ENCODE measurements around the gene TTL.
"Not testable (repeated sequence)": the region's sequence is repeated elsewhere in the genome, so short reads cannot be mapped to it uniquely, and the experiment has no call there.

Gene TTL

GRCh38 chr2:112542123-112542983, 60.4 kb downstream of the TTL start, which contains the start of gene POLR1B:
TSS of gene POLR1B (plus strand) at chr2:112542465. CDS start at chr2:112542495, 30 bp downstream.
- peak; percentile 90 for DNase-seq (ENCODE audit: extremely low spot score)
- TF ChIP-seq, protein P1, sequence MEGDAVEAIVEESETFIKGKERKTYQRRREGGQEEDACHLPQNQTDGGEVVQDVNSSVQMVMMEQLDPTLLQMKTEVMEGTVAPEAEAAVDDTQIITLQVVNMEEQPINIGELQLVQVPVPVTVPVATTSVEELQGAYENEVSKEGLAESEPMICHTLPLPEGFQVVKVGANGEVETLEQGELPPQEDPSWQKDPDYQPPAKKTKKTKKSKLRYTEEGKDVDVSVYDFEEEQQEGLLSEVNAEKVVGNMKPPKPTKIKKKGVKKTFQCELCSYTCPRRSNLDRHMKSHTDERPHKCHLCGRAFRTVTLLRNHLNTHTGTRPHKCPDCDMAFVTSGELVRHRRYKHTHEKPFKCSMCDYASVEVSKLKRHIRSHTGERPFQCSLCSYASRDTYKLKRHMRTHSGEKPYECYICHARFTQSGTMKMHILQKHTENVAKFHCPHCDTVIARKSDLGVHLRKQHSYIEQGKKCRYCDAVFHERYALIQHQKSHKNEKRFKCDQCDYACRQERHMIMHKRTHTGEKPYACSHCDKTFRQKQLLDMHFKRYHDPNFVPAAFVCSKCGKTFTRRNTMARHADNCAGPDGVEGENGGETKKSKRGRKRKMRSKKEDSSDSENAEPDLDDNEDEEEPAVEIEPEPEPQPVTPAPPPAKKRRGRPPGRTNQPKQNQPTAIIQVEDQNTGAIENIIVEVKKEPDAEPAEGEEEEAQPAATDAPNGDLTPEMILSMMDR (IDR thresholded peaks at IDR 0.05; ENCODE audit: control extremely low read depth, extremely low read depth, low read depth, missing control alignments), result peak; percentile 8
- ChIA-PET POLR2A (no interaction called here), CTCF (interaction anchor here (0.7 to 1.6 kb wide), 5 partner anchors 11 to 343 kb away, joined by 3 to 5 read pairs (median 3); no protein-coding TSS in a partner anchor)

GRCh38 chr2:112542984-112543661, 61.2 kb downstream of the TTL start:
- ChIA-PET CTCF (interaction anchor here (0.7 to 2.7 kb wide), 7 partner anchors 10 to 342 kb away, joined by 3 to 6 read pairs (median 3); no protein-coding TSS in a partner anchor), POLR2A (interaction anchor here (0.7 to 1.3 kb wide), 2 partner anchors 9 to 223 kb away, joined by 3 read pairs; no protein-coding TSS in a partner anchor)
- DNase-seq (ENCODE audit: extremely low spot score), result no peak
- TF ChIP-seq, protein P1 (IDR thresholded peaks at IDR 0.05; ENCODE audit: control extremely low read depth, extremely low read depth, low read depth, missing control alignments), result no peak

DNA sequence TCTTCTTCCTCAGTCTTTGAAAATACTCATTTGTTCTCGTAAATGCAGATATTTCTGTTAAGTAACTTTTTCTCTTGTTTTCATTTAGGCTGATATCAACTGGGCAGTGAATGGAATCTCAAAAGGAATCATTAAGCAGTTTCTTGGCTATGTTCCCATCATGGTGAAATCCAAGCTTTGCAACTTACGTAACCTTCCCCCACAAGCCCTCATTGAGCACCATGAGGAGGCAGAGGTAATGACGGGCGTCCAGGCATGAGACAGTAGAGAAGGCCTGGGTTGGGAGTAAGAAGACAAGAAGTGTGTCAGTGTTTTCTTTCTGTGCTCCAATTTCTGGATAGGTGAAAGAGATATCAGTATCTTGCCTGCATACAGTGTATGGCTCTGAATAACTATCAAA, 65.4 kb downstream of the TTL start:
- ChIA-PET CTCF (interaction anchor here (0.9 to 1.5 kb wide), 5 partner anchors 10 to 288 kb away, joined by 3 to 4 read pairs (median 3); no protein-coding TSS in a partner anchor), POLR2A (no interaction called here)
- TF ChIP-seq, protein P1 (IDR thresholded peaks at IDR 0.05; ENCODE audit: control extremely low read depth, extremely low read depth, low read depth, missing control alignments), result no peak
- no peak for DNase-seq (ENCODE audit: extremely low spot score)

DNA sequence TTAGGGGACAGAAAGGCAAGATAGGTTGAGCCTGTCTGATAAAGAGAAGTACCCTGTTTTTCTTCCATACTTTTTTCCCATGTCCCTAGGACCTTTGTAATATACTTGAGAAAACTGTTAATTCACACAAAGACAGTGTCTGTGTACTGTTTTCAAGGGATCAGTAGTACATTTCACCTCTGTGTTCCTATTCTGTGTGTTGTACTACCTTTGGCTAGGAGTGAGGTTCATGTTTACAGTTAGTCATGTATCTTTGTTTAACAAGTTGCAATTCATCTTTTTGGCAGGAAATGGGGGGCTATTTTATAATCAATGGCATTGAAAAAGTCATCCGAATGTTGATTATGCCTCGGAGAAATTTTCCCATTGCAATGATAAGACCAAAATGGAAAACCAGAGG, 67.0 kb downstream of the TTL start:
- TF ChIP-seq, protein P1 (IDR thresholded peaks at IDR 0.05; ENCODE audit: control extremely low read depth, extremely low read depth, low read depth, missing control alignments), result no peak
- CTCF ChIA-PET, result interaction anchor here (1.2 to 1.3 kb wide), 2 partner anchors 19 to 290 kb away, joined by 3 read pairs; no protein-coding TSS in a partner anchor
- no peak for DNase-seq (ENCODE audit: extremely low spot score)
- POLR2A ChIA-PET, result no interaction called here

- TF ChIP-seq, protein P1 (IDR thresholded peaks at IDR 0.05; ENCODE audit: control extremely low read depth, extremely low read depth, low read depth, missing control alignments), result no peak
These were observed 84.1 kb downstream of the TTL start for GRCh38 chr2:112566104-112566503.

GRCh38 chr2:112566508-112566907, 84.6 kb downstream of the TTL start:
- CTCF ChIA-PET, result interaction anchor here (1.3 to 1.7 kb wide), 2 partner anchors 22 to 119 kb away, joined by 3 to 6 read pairs; no protein-coding TSS in a partner anchor
- DNase-seq (ENCODE audit: extremely low spot score); POLR2A ChIA-PET: not testable (repeated sequence)

More at GRCh38 chr2:112566104-112566503, 84.1 kb downstream of the TTL start:
- DNase-seq (ENCODE audit: extremely low spot score), result no peak
- ChIA-PET POLR2A (no interaction called here), CTCF (interaction anchor here (1.2 to 1.7 kb wide), 5 partner anchors 8 to 119 kb away, joined by 3 to 6 read pairs (median 3); no protein-coding TSS in a partner anchor)
